Inferior parietal cortex (tissue), 1 donor: ENCODE results near the gene SLC29A4.
"Not testable (repeated sequence)": the region's sequence is repeated elsewhere in the genome, so short reads cannot be mapped to it uniquely, and the experiment has no call there.

Source experiments
- DNase-seq: peaks from one replicate; pipeline ENCODE4 v3.0.0-alpha.2; 2016; ENCODE audit errors: extremely low spot score

The SLC29A4 gene

GRCh38 chr7:5274441-5274840, 8.3 kb upstream of the SLC29A4 start:
- DNase-seq = no peak

- not testable (repeated sequence) for DNase-seq
Measured at GRCh38 chr7:5274985-5275431, 7.7 kb upstream of the SLC29A4 start.

- not testable (repeated sequence) for DNase-seq
Measured at GRCh38 chr7:5275510-5275909, 7.2 kb upstream of the SLC29A4 start.

- DNase-seq = not testable (repeated sequence)
Measured at GRCh38 chr7:5276123-5276522, 6.6 kb upstream of the SLC29A4 start.

- DNase-seq = no peak
Measured at GRCh38 chr7:5276611-5277010, 6.1 kb upstream of the SLC29A4 start.

GRCh38 chr7:5278766-5279165, 4.0 kb upstream of the SLC29A4 start:
- DNase-seq = no peak

GRCh38 chr7:5279734-5280133, 3.0 kb upstream of the SLC29A4 start:
- DNase-seq = no peak

GRCh38 chr7:5281598-5282500, 894 bp upstream of the SLC29A4 start:
- not testable (repeated sequence) for DNase-seq

- no peak for DNase-seq
Measured at GRCh38 chr7:5283421-5284303, 919 bp downstream of the SLC29A4 start.

- peak; percentile 24 for DNase-seq
Measured at GRCh38 chr7:5284304-5285281, 1.9 kb downstream of the SLC29A4 start.

GRCh38 chr7:5286933-5287332, 4.2 kb downstream of the SLC29A4 start:
- no peak for DNase-seq

- DNase-seq = not testable (repeated sequence)
Measured at GRCh38 chr7:5287373-5287772, 4.6 kb downstream of the SLC29A4 start.

GRCh38 chr7:5287802-5288201, 5.1 kb downstream of the SLC29A4 start:
- no peak for DNase-seq

GRCh38 chr7:5288560-5288959, 5.8 kb downstream of the SLC29A4 start:
- DNase-seq = not testable (repeated sequence)

GRCh38 chr7:5289355-5289754, 6.6 kb downstream of the SLC29A4 start:
- no peak for DNase-seq

GRCh38 chr7:5291301-5291700, 8.6 kb downstream of the SLC29A4 start:
- no peak for DNase-seq

GRCh38 chr7:5291711-5292335, 9.1 kb downstream of the SLC29A4 start:
- DNase-seq = not testable (repeated sequence)

- no peak for DNase-seq
Measured at GRCh38 chr7:5294169-5294987, 11.6 kb downstream of the SLC29A4 start.

GRCh38 chr7:5295039-5296014, 12.6 kb downstream of the SLC29A4 start:
- no peak for DNase-seq
